Anterior cingulate cortex (tissue), 58 donors: ENCODE results near the gene CERS4.
A peak's percentile ranks its signal among the peaks of the same experiment; 100 is the strongest.
"Not testable (repeated sequence)": the region's sequence is repeated elsewhere in the genome, so short reads cannot be mapped to it uniquely, and the experiment has no call there.

Experiments
- DNase-seq, 58 donors: peaks; one replicate each; lab custom pipeline; 2025; lab: John Stamatoyannopoulos, UW

CERS4 gene

GRCh38 chr19:8240274-8241229, 31.4 kb downstream of the CERS4 start:
- DNase-seq = peak in 57 of 58 donors; percentile 6 to 93 (median 78)

GRCh38 chr19:8241646-8242045, 32.5 kb downstream of the CERS4 start:
- DNase-seq = no peak

- no peak for DNase-seq
These were observed 33.1 kb downstream of the CERS4 start for GRCh38 chr19:8242211-8242821.

GRCh38 chr19:8243146-8243545, 34.0 kb downstream of the CERS4 start:
- no peak for DNase-seq

GRCh38 chr19:8244442-8244841, 35.3 kb downstream of the CERS4 start:
- DNase-seq = no peak

GRCh38 chr19:8245869-8246835, 37.0 kb downstream of the CERS4 start:
- DNase-seq = no peak

GRCh38 chr19:8247129-8247890, 38.1 kb downstream of the CERS4 start:
- not testable (repeated sequence) for DNase-seq

- DNase-seq = no peak
These were observed 39.5 kb downstream of the CERS4 start for GRCh38 chr19:8248348-8249328.

- no peak for DNase-seq
These were observed 41.4 kb downstream of the CERS4 start for GRCh38 chr19:8250596-8250995.

GRCh38 chr19:8251025-8251472, 41.9 kb downstream of the CERS4 start:
- DNase-seq = peak; percentile 10 to 85 (median 63)

- DNase-seq = peak in 57 of 58 donors; percentile 12 to 89 (median 60)
These were observed 43.9 kb downstream of the CERS4 start for GRCh38 chr19:8252922-8253589.

- no peak for DNase-seq
These were observed 44.5 kb downstream of the CERS4 start for GRCh38 chr19:8253678-8254077.

GRCh38 chr19:8254286-8255001, 45.3 kb downstream of the CERS4 start:
- no peak for DNase-seq

- DNase-seq = no peak
These were observed 46.4 kb downstream of the CERS4 start for GRCh38 chr19:8255426-8256125.

- DNase-seq = no peak
These were observed 47.3 kb downstream of the CERS4 start for GRCh38 chr19:8256276-8257051.

- no peak for DNase-seq
These were observed 47.9 kb downstream of the CERS4 start for GRCh38 chr19:8257052-8257443.
